Amygdala (tissue), 56 donors: ENCODE results near the gene SIPA1L3.

Source experiments
- DNase-seq, 56 donors: peaks; one replicate each; lab custom pipeline; 2025; lab: John Stamatoyannopoulos, UW

SIPA1L3 gene

GRCh38 chr19:38033658-38034491, 126.9 kb downstream of the SIPA1L3 start:
- no peak for DNase-seq

- no peak for DNase-seq
Measured at GRCh38 chr19:38034492-38034860, 127.5 kb downstream of the SIPA1L3 start.

- peak in 1 of 56 donors; percentile 12 for DNase-seq
Measured at GRCh38 chr19:38035515-38036495, 128.8 kb downstream of the SIPA1L3 start.

GRCh38 chr19:38036707-38037611, 130.0 kb downstream of the SIPA1L3 start:
- peak in 1 of 56 donors; percentile 23 for DNase-seq

- no peak for DNase-seq
Measured at GRCh38 chr19:38039966-38040365, 133.0 kb downstream of the SIPA1L3 start.

GRCh38 chr19:38042132-38042531, 135.1 kb downstream of the SIPA1L3 start:
- DNase-seq, result no peak

GRCh38 chr19:38043649-38044144, 136.7 kb downstream of the SIPA1L3 start:
- no peak for DNase-seq

- no peak for DNase-seq
Measured at GRCh38 chr19:38044267-38045111, 137.5 kb downstream of the SIPA1L3 start.

GRCh38 chr19:38045554-38046253, 138.7 kb downstream of the SIPA1L3 start:
- no peak for DNase-seq

- no peak for DNase-seq
Measured at GRCh38 chr19:38046254-38047048, 139.4 kb downstream of the SIPA1L3 start.

- no peak for DNase-seq
Measured at GRCh38 chr19:38047049-38047438, 140.0 kb downstream of the SIPA1L3 start.

GRCh38 chr19:38047641-38048040, 140.6 kb downstream of the SIPA1L3 start:
- no peak for DNase-seq

GRCh38 chr19:38049105-38049649, 142.2 kb downstream of the SIPA1L3 start:
- no peak for DNase-seq

- no peak for DNase-seq
Measured at GRCh38 chr19:38055010-38055409, 148.0 kb downstream of the SIPA1L3 start.

- no peak for DNase-seq
Measured at GRCh38 chr19:38055655-38056521, 148.9 kb downstream of the SIPA1L3 start.

GRCh38 chr19:38056646-38057045, 149.6 kb downstream of the SIPA1L3 start:
- DNase-seq, result no peak
